ENCODE data around the gene WRAP73.

GRCh38 chr1:3627515-3628253 is 22.2 kb downstream of the WRAP73 start:
- TF ChIP-seq ZNF384 (IDR thresholded peaks at IDR 0.05; ENCODE audit: low read depth, low read length), result no peak
- TF ChIP-seq, protein P1, sequence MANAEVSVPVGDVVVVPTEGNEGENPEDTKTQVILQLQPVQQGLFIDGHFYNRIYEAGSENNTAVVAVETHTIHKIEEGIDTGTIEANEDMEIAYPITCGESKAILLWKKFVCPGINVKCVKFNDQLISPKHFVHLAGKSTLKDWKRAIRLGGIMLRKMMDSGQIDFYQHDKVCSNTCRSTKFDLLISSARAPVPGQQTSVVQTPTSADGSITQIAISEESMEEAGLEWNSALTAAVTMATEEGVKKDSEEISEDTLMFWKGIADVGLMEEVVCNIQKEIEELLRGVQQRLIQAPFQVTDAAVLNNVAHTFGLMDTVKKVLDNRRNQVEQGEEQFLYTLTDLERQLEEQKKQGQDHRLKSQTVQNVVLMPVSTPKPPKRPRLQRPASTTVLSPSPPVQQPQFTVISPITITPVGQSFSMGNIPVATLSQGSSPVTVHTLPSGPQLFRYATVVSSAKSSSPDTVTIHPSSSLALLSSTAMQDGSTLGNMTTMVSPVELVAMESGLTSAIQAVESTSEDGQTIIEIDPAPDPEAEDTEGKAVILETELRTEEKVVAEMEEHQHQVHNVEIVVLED (CRISPR knock-in tag; IDR thresholded peaks at IDR 0.05), result no peak
- no peak for TF ChIP-seq ELK1 (CRISPR knock-in tag; IDR thresholded peaks at IDR 0.05)
- no peak for TF ChIP-seq RCOR1 (IDR thresholded peaks at IDR 0.05; ENCODE audit: borderline replicate concordance in 1 of 2, low read depth in 2 of 2, low read length in 2 of 2)
- no peak for TF ChIP-seq L3MBTL2 (IDR thresholded peaks at IDR 0.05)
- no peak for TF ChIP-seq TCF3 (CRISPR knock-in tag; IDR thresholded peaks at IDR 0.05)
- TF ChIP-seq NR3C1 (CRISPR knock-in tag; IDR thresholded peaks at IDR 0.05), result no peak
- no peak for TF ChIP-seq SNAPC5 (CRISPR knock-in tag; IDR thresholded peaks at IDR 0.05)
- no peak for TF ChIP-seq NCOA2 (IDR thresholded peaks at IDR 0.05; ENCODE audit: partially characterized antibody in 2 of 2)
- TF ChIP-seq CTCF (IDR thresholded peaks at IDR 0.05 in 2 of 3, conservative IDR thresholded peaks at IDR 0.05 in 1 of 3; ENCODE audit: insufficient read depth in 2 of 3, low read depth in 1 of 3, low read length in 3 of 3), result no peak
- TF ChIP-seq, protein P2, sequence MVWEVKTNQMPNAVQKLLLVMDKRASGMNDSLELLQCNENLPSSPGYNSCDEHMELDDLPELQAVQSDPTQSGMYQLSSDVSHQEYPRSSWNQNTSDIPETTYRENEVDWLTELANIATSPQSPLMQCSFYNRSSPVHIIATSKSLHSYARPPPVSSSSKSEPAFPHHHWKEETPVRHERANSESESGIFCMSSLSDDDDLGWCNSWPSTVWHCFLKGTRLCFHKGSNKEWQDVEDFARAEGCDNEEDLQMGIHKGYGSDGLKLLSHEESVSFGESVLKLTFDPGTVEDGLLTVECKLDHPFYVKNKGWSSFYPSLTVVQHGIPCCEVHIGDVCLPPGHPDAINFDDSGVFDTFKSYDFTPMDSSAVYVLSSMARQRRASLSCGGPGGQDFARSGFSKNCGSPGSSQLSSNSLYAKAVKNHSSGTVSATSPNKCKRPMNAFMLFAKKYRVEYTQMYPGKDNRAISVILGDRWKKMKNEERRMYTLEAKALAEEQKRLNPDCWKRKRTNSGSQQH (CRISPR knock-in tag; IDR thresholded peaks at IDR 0.05), result no peak
- TF ChIP-seq, protein P3, sequence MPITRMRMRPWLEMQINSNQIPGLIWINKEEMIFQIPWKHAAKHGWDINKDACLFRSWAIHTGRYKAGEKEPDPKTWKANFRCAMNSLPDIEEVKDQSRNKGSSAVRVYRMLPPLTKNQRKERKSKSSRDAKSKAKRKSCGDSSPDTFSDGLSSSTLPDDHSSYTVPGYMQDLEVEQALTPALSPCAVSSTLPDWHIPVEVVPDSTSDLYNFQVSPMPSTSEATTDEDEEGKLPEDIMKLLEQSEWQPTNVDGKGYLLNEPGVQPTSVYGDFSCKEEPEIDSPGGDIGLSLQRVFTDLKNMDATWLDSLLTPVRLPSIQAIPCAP (CRISPR knock-in tag; IDR thresholded peaks at IDR 0.05; ENCODE audit: borderline replicate concordance), result no peak
- no peak for TF ChIP-seq ZFP1 (CRISPR knock-in tag; IDR thresholded peaks at IDR 0.05)
